MM.1S (cell line): ENCODE results near the gene TTC9.
A peak's percentile ranks its signal among the peaks of the same experiment; 100 is the strongest.

Source experiments
- DNase-seq: peaks from one replicate; pipeline ENCODE4 v3.0.0-alpha.2; 2015
- H2AFZ ChIP-seq: fragments of 300-600 bp; sonication (generic); 2 replicates; pipeline ENCODE4 v1.6.0; 2016; ENCODE audit warnings: antibody characterized with exemption, low read length
- H3F3A ChIP-seq: fragments of 300-600 bp; sonication (generic); 2 replicates; pipeline ENCODE4 v1.6.1; 2016; ENCODE audit warnings: mild to moderate bottlenecking, antibody characterized with exemption, low read length, moderate library complexity, mixed read lengths; ENCODE audit not compliant: insufficient read depth
- H3K27ac ChIP-seq: fragments of 300-600 bp; sonication (generic); 2 replicates; pipeline ENCODE4 v1.5.1; 2016; ENCODE audit warnings: mild to moderate bottlenecking, low read length
- H3K27me3 ChIP-seq: fragments of 300-600 bp; sonication (generic); replicated peaks from 2 replicates; pipeline ENCODE4 v1.6.0; 2016; ENCODE audit warnings: low read length; ENCODE audit not compliant: insufficient read depth
- H3K36me3 ChIP-seq: fragments of 300-600 bp; sonication (generic); replicated peaks from 2 replicates; pipeline ENCODE4 v1.6.1; 2016; ENCODE audit warnings: mild to moderate bottlenecking, low read length, mixed read lengths; ENCODE audit not compliant: insufficient read depth
- H3K4me1 ChIP-seq: fragments of 300-600 bp; sonication (generic); 2 replicates; pipeline ENCODE4 v1.6.1; 2016; ENCODE audit warnings: low read length, mixed read lengths
- H3K4me2 ChIP-seq: fragments of 300-600 bp; sonication (generic); 2 replicates; pipeline ENCODE4 v1.6.0; 2016; ENCODE audit warnings: low read depth, low read length
- H3K4me3 ChIP-seq: fragments of 300-600 bp; sonication (generic); 2 replicates; pipeline ENCODE4 v1.5.1; 2016; ENCODE audit warnings: low read length, mixed read lengths
- H3K79me2 ChIP-seq: fragments of 300-600 bp; sonication (generic); 2 replicates; pipeline ENCODE4 v1.6.1; 2016; ENCODE audit warnings: mixed run types, low read length, mixed read lengths
- H3K9ac ChIP-seq: fragments of 300-600 bp; sonication (generic); 2 replicates; pipeline ENCODE4 v1.6.1; 2016; ENCODE audit warnings: low read length, mixed read lengths
- H3K9me2 ChIP-seq: fragments of 300-600 bp; sonication (generic); replicated peaks from 2 replicates; pipeline ENCODE4 v1.6.1; 2016; ENCODE audit warnings: mild to moderate bottlenecking, low read length, mixed read lengths; ENCODE audit not compliant: insufficient read depth
- H3K9me3 ChIP-seq: fragments of 300-600 bp; sonication (generic); replicated peaks from 2 replicates; pipeline ENCODE4 v1.6.1; 2016; ENCODE audit warnings: mild to moderate bottlenecking, low read length, mixed read lengths; ENCODE audit not compliant: insufficient read depth
- H4K20me1 ChIP-seq: fragments of 300-600 bp; sonication (generic); 2 replicates; pipeline ENCODE4 v1.6.1; 2016; ENCODE audit warnings: mild to moderate bottlenecking, low read length, moderate library complexity, mixed read lengths; ENCODE audit not compliant: insufficient read depth
- CTCF ChIP-seq: fragments of 300-600 bp; sonication (generic); IDR thresholded peaks from 2 replicates; pipeline ENCODE4 v1.5.1; 2016; ENCODE audit warnings: antibody characterized with exemption, low read length, mixed read lengths
- EZH2 ChIP-seq: fragments of 300-600 bp; sonication (generic); optimal IDR thresholded peaks from 2 replicates; pipeline ENCODE3; 2017; ENCODE audit warnings: low read depth, mild to moderate bottlenecking, antibody characterized with exemption, low read length, mixed read lengths
- EZH2phosphoT487 ChIP-seq: fragments of 300-600 bp; sonication (generic); IDR thresholded peaks from 2 replicates; pipeline ENCODE4 v1.6.1; 2018; ENCODE audit warnings: antibody characterized with exemption, low read length

Gene TTC9

GRCh38 chr14:70713511-70713916 is 71.8 kb downstream of the TTC9 start:
- Histone ChIP-seq H3K4me2 (no peak overlapping the region), H3K27me3 (no peaks in the 10 kb centered on the region), H3F3A (no peaks in the 10 kb centered on the region), H3K4me3 (no peak overlapping the region), H3K9ac (no peak overlapping the region), H3K4me1 (no peaks in the 10 kb centered on the region), H4K20me1 (no peaks in the 10 kb centered on the region), H3K9me2 (no peaks in the 10 kb centered on the region), H2AFZ (no peak overlapping the region), H3K79me2 (no peaks in the 10 kb centered on the region), H3K9me3 (no peaks in the 10 kb centered on the region), H3K27ac (no peak overlapping the region), H3K36me3 (no peaks in the 10 kb centered on the region)
- DNase-seq, result no peak
- no peak for TF ChIP-seq CTCF
- no peak for TF ChIP-seq EZH2
- no peak for TF ChIP-seq EZH2phosphoT487

GRCh38 chr14:70714055-70714550 is 72.4 kb downstream of the TTC9 start:
- H3F3A ChIP-seq, result no peaks in the 10 kb centered on the region
- H3K9ac ChIP-seq, result no peak overlapping the region
- H2AFZ ChIP-seq, result no peak overlapping the region
- TF ChIP-seq CTCF (peak; percentile 48), EZH2phosphoT487 (no peak)
- no peaks in the 10 kb centered on the region for H3K9me2 ChIP-seq
- H3K79me2 ChIP-seq, result no peaks in the 10 kb centered on the region
- peak; percentile 13 for DNase-seq
- H4K20me1 ChIP-seq, result no peaks in the 10 kb centered on the region
- no peak overlapping the region for H3K27ac ChIP-seq
- H3K4me1 ChIP-seq, result no peaks in the 10 kb centered on the region
- H3K27me3 ChIP-seq, result no peaks in the 10 kb centered on the region
- no peak overlapping the region for H3K4me2 ChIP-seq
- no peak overlapping the region for H3K4me3 ChIP-seq
- H3K9me3 ChIP-seq, result no peaks in the 10 kb centered on the region
- no peaks in the 10 kb centered on the region for H3K36me3 ChIP-seq

GRCh38 chr14:70716483-70716882 is 74.8 kb downstream of the TTC9 start:
- H3K27ac ChIP-seq, result no peak overlapping the region
- H3K4me1 ChIP-seq, result no peaks in the 10 kb centered on the region
- TF ChIP-seq EZH2 (no peak), CTCF (no peak), EZH2phosphoT487 (no peak)
- no peak overlapping the region for H3K4me2 ChIP-seq
- H3F3A ChIP-seq, result no peaks in the 10 kb centered on the region
- no peak overlapping the region for H3K4me3 ChIP-seq
- no peaks in the 10 kb centered on the region for H3K36me3 ChIP-seq
- no peak overlapping the region for H2AFZ ChIP-seq
- H3K79me2 ChIP-seq, result no peaks in the 10 kb centered on the region
- no peaks in the 10 kb centered on the region for H3K27me3 ChIP-seq
- H3K9me3 ChIP-seq, result no peaks in the 10 kb centered on the region
- no peak overlapping the region for H3K9ac ChIP-seq
- no peaks in the 10 kb centered on the region for H3K9me2 ChIP-seq
- no peak for DNase-seq
- H4K20me1 ChIP-seq, result no peaks in the 10 kb centered on the region
